HG03520 (cell line): ENCODE measurements around the gene OR56A5.

Experiments
- ATAC-seq: cut with Tn5 transposase; IDR thresholded peaks from one replicate; pipeline ENCODE4 v1.9.1; 2021; ENCODE audit warnings: mild to moderate bottlenecking, moderate library complexity; ENCODE audit not compliant: unreplicated experiment

OR56A5 gene

GRCh38 chr11:5933116-5933515 lies 35.2 kb downstream of the OR56A5 start:
- ATAC-seq, result no peak

DNA sequence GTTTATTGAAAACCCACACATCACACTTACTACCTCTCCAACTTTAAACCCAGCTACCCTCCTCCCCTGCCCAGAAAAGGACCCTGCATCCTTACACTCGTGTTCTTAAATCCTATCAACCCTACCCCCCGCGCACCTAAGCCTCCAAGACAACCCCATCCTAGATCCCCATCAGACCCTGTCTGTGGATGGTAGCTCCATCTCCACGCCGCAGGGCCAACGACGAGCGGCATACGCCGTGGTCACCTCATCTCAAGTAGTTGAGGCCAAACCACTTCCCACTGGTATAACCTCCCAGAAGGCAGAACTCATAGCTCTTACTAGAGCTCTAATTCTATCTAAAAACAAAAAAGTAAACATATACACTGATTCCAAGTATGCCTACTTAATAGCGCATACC lies 35.6 kb downstream of the OR56A5 start:
- ATAC-seq, result no peak

- no peak for ATAC-seq
Measured at GRCh38 chr11:5931061-5931460, 37.2 kb downstream of the OR56A5 start.

DNA sequence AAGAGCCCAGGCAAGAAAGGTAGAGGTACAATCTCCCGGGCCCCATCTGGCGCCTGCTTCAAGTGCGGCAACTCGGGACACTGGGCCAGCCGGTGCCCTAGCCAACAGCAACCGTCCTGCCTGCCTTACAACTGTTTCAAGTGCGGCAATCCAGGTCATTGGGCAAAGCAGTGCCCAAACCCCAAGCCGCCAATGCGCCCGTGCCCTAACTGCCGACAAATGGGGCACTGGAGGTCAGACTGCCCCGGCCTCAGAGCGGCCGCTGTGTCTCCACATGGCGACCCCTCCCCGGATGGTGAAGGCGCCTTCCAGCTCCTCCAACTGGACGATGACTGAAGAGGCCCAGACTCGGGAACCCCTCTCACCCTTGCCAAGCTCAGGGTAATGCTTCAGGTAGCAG lies 37.7 kb downstream of the OR56A5 start:
- no peak for ATAC-seq

DNA sequence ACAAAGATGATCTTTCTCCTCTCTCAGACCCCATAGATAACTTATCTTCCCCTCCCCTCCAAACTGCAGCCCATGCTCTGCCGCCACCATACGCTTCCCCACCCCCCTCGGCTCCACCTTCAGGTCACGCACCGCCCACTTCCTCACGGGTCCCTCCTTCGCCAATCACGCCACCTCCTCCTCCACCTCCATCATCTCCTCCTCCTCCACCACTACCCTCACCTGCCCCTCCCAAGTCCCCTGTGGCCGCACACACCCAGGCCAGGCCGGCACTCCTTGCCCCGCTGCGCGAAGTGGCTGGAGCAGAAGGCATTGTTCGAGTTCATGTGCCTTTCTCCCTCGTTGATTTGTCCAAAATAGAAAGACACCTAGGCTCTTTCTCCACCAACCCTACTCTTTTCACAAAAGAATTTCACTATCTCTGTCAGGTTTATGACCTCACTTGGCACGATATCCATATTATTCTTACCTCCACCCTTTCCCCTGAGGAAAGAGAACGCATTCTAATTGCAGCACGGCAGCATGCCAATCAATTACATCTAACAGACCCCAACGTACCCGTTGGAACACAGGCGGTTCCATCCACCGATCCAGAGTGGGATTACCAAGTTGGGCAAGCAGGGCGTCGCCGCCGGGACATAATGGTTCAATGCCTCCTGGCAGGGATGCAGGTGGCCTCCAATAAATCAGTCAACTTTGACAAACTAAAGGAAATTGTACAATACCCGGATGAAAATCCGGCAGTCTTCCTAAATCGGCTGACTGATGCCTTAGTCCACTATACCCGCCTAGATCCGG lies 38.5 kb downstream of the OR56A5 start:
- no peak for ATAC-seq

DNA sequence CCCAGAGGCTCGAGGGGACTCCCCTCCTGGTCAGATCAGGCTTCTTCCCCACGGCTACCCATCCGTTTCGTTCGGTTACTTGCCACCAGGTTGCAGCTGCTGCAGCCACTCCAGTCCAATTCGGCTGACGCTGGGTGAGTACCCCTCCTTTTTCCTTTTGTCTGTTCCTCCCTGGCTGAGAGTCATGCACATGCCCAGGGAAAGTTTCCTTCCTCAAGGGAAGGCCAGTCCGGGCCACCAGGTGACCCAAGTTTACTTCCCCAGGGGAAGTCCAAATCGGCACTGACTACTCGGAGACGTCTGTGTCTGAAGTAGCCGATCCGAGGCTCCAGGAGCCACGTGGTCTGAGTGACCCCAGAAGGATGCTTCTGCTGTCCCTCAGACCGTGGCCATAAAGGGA lies 39.5 kb downstream of the OR56A5 start:
- no peak for ATAC-seq

DNA sequence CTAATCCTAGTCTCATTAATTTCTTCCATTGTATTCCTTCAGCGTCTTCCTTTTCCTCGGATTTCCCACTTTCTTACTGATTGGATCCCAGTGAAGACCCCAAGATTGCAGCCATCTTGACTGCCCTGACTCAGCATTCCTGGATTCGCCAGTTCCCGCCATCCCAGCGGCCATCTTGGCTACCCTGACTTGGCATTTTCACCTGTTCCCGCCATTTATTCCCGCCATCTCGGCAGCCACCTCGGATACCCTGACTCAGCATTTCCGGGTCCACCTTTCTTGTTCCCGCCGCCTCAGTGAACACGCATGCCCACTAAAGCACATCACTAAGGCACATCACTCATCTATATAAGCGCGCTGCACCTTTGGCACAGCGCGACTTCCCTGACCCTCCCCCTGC lies 40.0 kb downstream of the OR56A5 start:
- no peak for ATAC-seq

- ATAC-seq, result no peak
Measured at GRCh38 chr11:5923794-5924193, 44.5 kb downstream of the OR56A5 start.

- peak; percentile 20 for ATAC-seq
Measured at GRCh38 chr11:5923427-5923776, 44.9 kb downstream of the OR56A5 start.

DNA sequence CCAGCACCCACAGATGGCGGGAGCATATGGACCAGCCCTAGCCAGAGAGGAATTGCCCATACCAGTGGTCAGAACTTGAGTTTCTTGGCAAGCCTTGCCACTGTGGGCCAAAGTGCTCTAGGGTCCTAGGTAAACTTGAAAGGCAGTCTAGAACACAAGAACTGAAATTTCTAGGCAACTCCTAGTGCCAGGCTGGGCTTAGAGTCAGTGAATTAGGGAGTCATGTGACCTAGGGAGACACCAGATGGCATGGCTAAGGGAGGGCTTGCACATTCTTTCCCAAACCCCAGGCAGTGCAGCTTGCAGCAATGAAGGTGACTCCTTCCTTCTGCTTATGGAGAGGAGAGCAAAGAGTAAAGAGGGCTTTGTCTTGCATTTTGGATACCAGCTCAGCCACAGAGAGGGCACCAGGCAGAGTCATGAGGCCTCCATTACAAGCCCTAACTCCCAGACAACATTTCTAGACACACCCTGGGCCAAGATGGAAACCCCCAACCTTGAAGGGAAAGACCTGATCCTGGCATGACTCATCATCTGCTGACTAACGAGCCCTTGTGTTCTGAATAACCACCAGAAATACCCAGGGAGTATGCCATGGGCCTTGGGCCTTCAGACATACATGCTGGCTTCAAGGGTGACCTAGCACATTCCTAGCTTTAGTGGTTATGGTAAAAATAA lies 45.4 kb downstream of the OR56A5 start:
- ATAC-seq, result peak; percentile 76
